Spinal cord (tissue), 10 donors: Measurements from ENCODE around the gene KLK13. TPM values are rescaled to one million over a fixed set of nuclear protein-coding genes. Genes with fewer than 3 reads are reported as not detected.

Experiments
- DNase-seq, 6 donors: peaks; one replicate each; pipeline versions ENCODE4 v3.0.0 to v3.0.0-alpha.2; 2013 to 2015; ENCODE audit warnings: low spot score in 6 of 6, low read depth in 4 of 6
- H3K27ac ChIP-seq: one replicate; pipeline ENCODE4 v1.5.1; 2013; ENCODE audit warnings: low read depth, low read length, control low read depth
- H3K27me3 ChIP-seq: one replicate; pipeline ENCODE4 v1.6.1; 2013; ENCODE audit warnings: low read length; ENCODE audit not compliant: control insufficient read depth, insufficient read depth
- H3K36me3 ChIP-seq: one replicate; pipeline ENCODE4 v1.6.1; 2013; ENCODE audit warnings: low read length; ENCODE audit not compliant: control insufficient read depth, insufficient read depth
- H3K4me1 ChIP-seq: one replicate; pipeline ENCODE4 v1.6.1; 2013; ENCODE audit warnings: low read length; ENCODE audit not compliant: control insufficient read depth, insufficient read depth
- H3K4me3 ChIP-seq: one replicate; pipeline ENCODE4 v1.5.1; 2013; ENCODE audit warnings: low read depth, low read length, control low read depth
- H3K9me3 ChIP-seq: one replicate; pipeline ENCODE4 v1.6.1; 2013; ENCODE audit warnings: low read length; ENCODE audit not compliant: control insufficient read depth, insufficient read depth
- WGBS: methylation state at CpG from one replicate; pipeline ENCODE4 v1.1.5; 2013; ENCODE audit warnings: missing lambda C conversion rate; ENCODE audit not compliant: insufficient coverage; 5-methylcytosine and 5-hydroxymethylcytosine counted together
- polyA plus RNA-seq, 2 donors: library from polyadenylated mRNA; unstranded; fragments of 120-200 nt; gene quantifications; one replicate each; pipeline ENCODE4 v1.2.1, GENCODE V29; 2013; ENCODE audit not compliant: insufficient read length in 2 of 2
- total RNA-seq, 2 donors: library from RNA; depleted of rRNA in 1 of 2; stranded (reverse); fragments of 120-200 nt in 1 of 2; fragments of >200 nt in 1 of 2; gene quantifications; one replicate each; pipeline versions ENCODE4 v1.2.3 to v1.2.4, GENCODE V29; 2013 to 2014
- donor health status: healthy.

The KLK13 gene
- total and polyA plus RNA-seq, 4 donors, result 0.50 to 1.2 (median 0.65) TPM; not detected in 1

DNA sequence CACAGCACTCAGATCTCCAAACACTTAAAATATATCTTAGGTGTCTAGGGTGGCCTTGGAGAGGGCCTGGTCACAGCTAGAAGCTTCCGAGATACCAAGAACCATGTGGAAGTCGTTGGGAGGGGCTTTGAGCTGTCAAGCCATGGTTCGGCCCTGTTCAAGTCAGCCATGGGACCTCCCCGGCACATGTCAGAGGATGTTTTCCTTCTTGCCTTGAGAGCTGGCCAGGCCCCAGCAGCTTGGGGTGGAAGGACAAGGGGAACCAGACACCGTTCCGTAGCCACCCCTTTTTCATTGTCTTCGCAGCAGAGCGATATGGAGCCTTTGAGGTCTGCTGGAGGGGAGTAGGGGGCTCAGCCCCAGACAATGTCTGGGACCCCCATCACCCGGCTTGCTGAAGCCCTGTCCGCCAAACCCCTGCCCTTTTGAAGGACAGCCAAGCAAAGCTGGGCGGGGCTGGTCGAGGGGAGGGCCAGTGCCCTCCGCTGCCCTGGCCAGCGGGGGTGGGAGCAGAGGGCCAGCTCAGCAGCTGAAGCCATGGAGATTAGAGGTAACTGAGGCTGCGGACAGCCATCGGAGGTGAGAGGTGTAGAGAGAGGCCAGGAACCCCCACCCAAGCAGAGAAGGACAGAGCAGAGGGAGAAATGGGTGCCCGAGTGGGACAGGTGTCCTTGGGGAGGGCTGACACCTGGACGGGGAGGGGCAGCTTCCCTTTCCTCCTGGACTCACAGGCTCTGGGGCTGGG is 38.9 kb downstream of the KLK13 start:
- Histone ChIP-seq H3K9me3 (no peaks in the 10 kb centered on the region), H3K27me3 (peaks cover 30% of the 10 kb centered on the region), H3K36me3 (no peaks in the 10 kb centered on the region), H3K4me3 (no peak overlapping the region), H3K27ac (no peak overlapping the region), H3K4me1 (no peaks in the 10 kb centered on the region)
- no peak for DNase-seq
- 63% methylated on average over 16 of the region's 18 CpGs for WGBS

DNA sequence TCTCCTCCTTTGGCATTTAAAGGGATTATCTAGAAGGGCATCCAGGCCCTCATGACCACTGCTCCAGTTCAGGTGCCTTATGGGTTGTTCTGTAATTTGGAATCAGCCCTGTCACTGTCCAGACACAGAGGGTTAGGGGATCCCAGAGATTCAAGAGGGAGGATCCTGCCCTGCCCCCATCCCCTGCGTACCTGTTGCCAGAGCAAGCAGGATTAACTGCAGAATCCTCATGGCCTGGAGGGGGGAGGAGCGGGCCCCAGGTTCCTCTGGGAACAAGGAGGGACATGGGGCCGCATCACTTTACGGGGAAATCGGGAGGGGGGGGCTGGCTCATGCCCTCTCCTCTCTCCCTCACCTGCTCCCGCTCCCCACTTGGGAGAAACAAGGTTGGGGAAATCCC is 39.5 kb downstream of the KLK13 start:
- Histone ChIP-seq H3K36me3 (no peaks in the 10 kb centered on the region), H3K27ac (no peak overlapping the region), H3K27me3 (peaks cover 30% of the 10 kb centered on the region), H3K9me3 (no peaks in the 10 kb centered on the region), H3K4me1 (no peaks in the 10 kb centered on the region), H3K4me3 (no peak overlapping the region)
- no CpG with 5 or more reads among the region's 6 CpGs for WGBS
- DNase-seq, result no peak

DNA sequence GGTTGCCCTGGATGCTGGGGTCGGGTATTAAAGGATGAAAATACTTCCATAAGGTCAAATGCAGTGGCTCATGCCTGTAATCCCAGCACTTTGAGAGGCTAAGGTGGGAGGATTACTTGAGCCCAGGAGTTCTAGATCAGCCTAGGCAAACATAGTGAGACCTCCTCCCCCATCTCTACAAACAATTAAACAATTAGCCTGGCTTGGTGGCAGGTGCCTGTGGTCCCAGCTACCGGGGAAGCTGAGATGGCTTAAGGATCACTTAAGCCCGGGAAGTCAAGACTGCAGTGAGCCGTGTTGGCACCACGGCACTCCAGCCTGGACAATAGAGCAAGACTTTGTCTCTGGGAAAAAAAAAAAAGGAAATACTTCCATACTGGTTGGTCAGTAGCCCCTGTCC is 40.0 kb downstream of the KLK13 start:
- H3K4me1 ChIP-seq, result no peaks in the 10 kb centered on the region
- no peak overlapping the region for H3K4me3 ChIP-seq
- H3K9me3 ChIP-seq, result no peaks in the 10 kb centered on the region
- DNase-seq, result no peak
- peaks cover 35% of the 10 kb centered on the region for H3K27me3 ChIP-seq
- H3K27ac ChIP-seq, result no peak overlapping the region
- WGBS, result 45% methylated on average over 4 of the region's 5 CpGs
- no peaks in the 10 kb centered on the region for H3K36me3 ChIP-seq

DNA sequence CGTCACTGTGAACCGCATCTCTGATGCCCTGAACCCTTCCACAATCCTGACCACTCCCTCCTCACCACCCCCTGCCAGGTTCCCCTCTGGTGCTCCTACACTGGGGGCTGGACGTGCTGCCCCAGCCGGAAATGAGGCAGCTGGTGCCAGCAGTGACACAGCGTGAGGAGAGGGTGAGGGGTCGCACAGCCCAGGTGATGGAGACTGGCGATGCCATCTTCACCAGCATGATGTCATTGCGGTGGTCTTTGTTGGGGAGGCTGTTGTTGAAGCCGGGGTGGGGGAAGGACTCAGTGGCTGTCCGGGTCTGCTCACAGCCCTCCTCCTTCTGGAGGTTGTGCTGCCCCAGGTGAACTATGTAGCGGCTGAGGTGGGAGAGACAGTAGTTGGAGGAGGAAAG is 40.9 kb downstream of the KLK13 start:
- H3K9me3 ChIP-seq, result no peaks in the 10 kb centered on the region
- H3K36me3 ChIP-seq, result no peaks in the 10 kb centered on the region
- peaks cover 6% of the 10 kb centered on the region for H3K4me1 ChIP-seq
- H3K27me3 ChIP-seq, result peaks cover 44% of the 10 kb centered on the region
- no peak overlapping the region for H3K27ac ChIP-seq
- DNase-seq, result no peak
- WGBS, result 68% methylated on average over 10 of the region's 11 CpGs
- H3K4me3 ChIP-seq, result no peak overlapping the region

DNA sequence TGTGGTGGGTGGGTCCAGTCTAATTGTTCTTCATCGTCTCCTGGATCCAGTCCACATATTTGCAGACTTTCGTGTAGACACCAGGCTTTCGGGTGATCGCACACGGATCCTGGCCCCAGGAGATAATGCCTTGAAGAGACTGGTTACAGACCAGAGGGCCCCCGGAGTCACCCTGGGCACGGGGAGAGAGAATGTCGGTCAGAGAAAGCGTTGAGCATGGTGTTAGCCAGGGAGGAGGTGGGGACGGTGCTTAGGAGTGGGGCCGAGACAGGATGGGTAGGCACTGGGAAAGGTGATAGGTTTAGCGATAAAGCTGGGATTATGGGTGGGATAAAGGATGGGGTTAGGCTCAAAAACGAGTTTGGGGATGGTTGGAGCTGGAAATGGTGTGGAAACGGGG is 42.4 kb downstream of the KLK13 start:
- 62% methylated on average over 14 of the region's 14 CpGs for WGBS
- Histone ChIP-seq H3K27ac (no peak overlapping the region), H3K36me3 (no peaks in the 10 kb centered on the region), H3K4me3 (no peak overlapping the region), H3K9me3 (no peaks in the 10 kb centered on the region), H3K27me3 (peaks cover 56% of the 10 kb centered on the region), H3K4me1 (peaks cover 12% of the 10 kb centered on the region)
- DNase-seq, result no peak

DNA sequence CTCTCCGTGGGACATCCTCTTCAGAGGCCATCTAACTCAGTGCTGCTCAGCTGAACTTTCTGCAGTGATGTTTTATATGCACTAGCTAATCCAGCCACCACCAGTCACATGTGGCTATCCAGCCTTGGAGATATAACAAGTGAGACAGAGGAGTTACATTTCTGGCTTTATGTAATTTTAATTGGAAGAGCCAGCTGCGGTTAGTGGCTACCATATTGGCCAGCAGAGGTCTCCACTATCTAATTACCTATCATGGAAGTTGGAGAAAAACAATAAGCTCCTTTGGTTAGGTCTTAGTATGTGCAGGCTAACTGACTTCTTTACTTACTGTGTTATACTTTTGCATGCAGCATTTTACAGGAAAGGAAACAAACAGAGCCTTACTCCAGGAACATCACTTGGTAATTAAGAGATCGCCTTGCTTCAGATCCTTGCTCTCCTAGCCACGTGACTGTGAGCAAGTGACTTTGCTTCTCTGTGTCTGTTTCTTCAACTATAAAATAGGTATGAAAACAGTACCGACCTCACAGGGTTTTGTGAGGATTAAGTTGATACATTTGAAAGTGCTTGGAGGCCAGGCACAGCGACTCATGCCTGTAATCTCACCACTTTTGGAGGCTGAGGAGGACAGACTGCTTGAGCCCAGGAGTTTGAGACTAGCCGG is 43.8 kb downstream of the KLK13 start:
- peaks cover 62% of the 10 kb centered on the region for H3K27me3 ChIP-seq
- WGBS, result 70% methylated on average over 2 of the region's 7 CpGs
- peak in 3 of 6 donors; percentile 29 to 88 (median 56) for DNase-seq
- no peak overlapping the region for H3K27ac ChIP-seq
- H3K9me3 ChIP-seq, result no peaks in the 10 kb centered on the region
- peaks cover 22% of the 10 kb centered on the region for H3K4me1 ChIP-seq
- no peak overlapping the region for H3K4me3 ChIP-seq
- H3K36me3 ChIP-seq, result no peaks in the 10 kb centered on the region

DNA sequence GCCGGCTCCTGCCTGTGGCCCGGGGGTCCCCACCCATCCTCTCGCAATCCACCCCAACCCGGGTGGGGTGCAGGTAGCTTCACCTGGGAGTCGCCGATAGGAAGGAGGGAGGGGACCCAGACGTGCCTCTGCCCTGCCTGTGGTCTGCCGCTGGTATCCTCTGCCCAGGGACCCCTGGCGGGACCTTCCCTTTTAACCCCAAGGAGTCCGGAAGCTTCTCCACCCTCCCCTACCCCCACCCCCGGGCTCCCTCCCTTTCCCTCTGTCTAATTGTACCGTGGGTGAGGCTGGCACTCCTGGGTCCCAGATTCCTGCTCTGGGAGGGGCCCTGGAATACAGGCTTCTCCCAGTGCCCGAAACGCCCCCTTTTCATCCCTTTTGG is 45.4 kb downstream of the KLK13 start, which contains the start of gene KLK10:
TSS of gene KLK10 (minus strand) at position 166 of the 382 bp plus-strand sequence. CDS start 579 bp downstream, outside the sequence.
- Histone ChIP-seq H3K36me3 (no peaks in the 10 kb centered on the region), H3K4me1 (peaks cover 22% of the 10 kb centered on the region), H3K27ac (no peak within 1 kb of the TSS), H3K4me3 (peak within 1 kb of the TSS; percentile 9), H3K9me3 (no peaks in the 10 kb centered on the region), H3K27me3 (peaks cover 69% of the 10 kb centered on the region)
- DNase-seq, result no peak
- 6% methylated on average over 12 of the region's 14 CpGs for WGBS

DNA sequence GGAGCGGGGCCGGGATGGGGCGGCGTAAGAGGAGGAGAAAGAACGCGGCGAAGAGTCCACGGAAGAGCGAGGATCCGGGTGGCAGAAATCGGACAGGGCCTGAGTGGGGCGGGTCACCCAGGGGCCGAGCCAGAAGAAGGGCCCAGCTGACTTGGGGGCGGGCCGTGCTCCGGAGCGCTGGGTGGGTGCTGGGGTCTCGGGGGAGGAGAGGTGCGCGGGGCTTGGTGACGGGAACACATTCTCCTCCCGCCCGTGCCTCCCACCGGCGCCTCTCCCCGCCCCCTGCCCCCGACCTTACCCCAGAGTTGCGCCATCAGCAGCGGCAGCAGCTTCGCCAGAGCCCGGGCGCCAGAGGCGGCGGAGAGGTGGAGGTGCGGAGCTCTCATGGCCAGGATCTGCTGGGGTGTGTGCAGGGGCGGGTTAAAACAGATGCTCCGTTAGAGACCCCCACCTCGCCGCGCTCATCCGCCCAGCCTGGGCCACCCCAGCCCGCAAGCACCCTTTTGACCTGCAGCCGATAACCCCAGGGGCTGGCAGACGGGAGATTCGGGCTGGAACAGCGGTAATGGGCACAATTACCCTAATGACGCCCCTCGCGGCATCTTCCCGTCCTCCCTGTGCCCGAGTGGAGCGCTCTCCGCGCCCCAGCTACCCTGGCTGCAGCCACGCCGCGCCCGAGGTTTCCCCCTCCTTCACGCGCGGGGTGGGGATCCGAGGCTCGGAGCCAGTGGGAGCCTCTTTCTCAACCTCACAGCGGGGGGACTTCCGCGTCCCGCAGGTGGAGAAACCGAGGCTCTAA is 45.9 kb downstream of the KLK13 start:
- peaks cover 22% of the 10 kb centered on the region for H3K4me1 ChIP-seq
- H3K9me3 ChIP-seq, result no peaks in the 10 kb centered on the region
- peak overlapping the region; percentile 9 for H3K4me3 ChIP-seq
- H3K27ac ChIP-seq, result no peak overlapping the region
- WGBS, result under 1% methylated on average over 65 of the region's 68 CpGs
- H3K36me3 ChIP-seq, result no peaks in the 10 kb centered on the region
- H3K27me3 ChIP-seq, result peaks cover 69% of the 10 kb centered on the region
- peak in 1 of 6 donors; percentile 9 for DNase-seq

DNA sequence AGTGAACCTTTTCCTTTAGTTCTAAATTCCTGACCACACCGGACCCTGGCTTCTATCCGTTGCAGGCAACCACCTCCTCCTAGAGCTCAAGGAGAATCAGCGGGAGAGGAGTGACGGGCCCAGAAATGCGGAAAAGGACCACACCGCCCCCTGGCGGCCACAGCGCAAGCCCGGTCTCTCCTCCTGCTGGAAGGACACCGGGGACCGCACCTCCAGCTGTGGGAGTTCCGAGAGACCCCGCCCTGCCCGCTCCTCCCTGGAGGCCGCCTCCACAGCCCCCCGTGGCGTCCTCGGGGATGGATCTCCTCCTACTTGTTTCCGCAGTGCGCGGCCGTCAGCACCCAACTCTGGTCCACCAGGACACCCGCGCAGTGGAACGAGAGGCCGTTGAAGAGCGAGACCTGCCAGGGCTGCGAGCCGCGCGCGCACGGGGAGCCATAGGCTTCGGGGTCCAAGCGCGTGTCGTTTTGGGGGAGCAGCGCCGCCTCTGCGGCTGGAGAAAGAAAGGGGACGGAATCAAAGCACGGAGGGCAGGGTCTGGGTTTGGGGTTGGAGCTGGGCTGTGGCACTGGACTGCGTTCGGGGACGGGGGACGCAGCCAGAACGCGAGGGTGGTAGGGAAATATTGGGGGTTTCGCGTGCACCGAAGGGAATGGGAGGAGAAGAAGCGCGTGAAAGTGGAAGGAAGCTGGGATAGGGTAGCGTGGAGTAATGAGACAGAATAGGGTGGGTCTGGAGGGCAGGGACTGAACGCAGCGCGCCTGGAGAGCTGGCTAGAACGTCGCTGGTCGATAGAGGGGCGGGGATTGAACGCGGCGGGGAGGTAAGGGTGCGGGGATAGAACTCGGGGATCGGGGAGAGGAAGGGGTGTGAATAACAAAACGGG is 47.9 kb downstream of the KLK13 start:
- peak in 3 of 6 donors; percentile 42 to 87 (median 43) for DNase-seq
- Histone ChIP-seq H3K4me3 (peak overlapping the region; percentile 35), H3K9me3 (no peaks in the 10 kb centered on the region), H3K27me3 (peaks cover 66% of the 10 kb centered on the region), H3K27ac (no peak overlapping the region), H3K36me3 (no peaks in the 10 kb centered on the region), H3K4me1 (peaks cover 22% of the 10 kb centered on the region)
- WGBS, result under 1% methylated on average over 68 of the region's 68 CpGs
